HepG2 (cell line): ENCODE results near the gene PODN. TPM values are rescaled to one million over a fixed set of nuclear protein-coding genes. Genes with fewer than 3 reads are reported as not detected.

Source experiments
- ATAC-seq: fragments of 200-7000 bp; cut with Tn5 transposase; 3 replicates; pipeline ENCODE4 v1.9.1; 2020; ENCODE audit warnings: mild to moderate bottlenecking, moderate library complexity
- BruUV-seq: library from RNA; stranded (reverse); fragments of 400-500 nt; replicated peaks from 2 replicates; lab custom pipeline; 2021; lab: Mats Ljungman, UMichigan
- CTCF ChIA-PET: fragments of 300-600 bp; formaldehyde crosslinking; extraction: SDS; loops from one replicate; lab custom pipeline; 2021; ENCODE audit warnings: low total read pairs, inconsistent platforms, low intra/inter-chr PET ratio; lab: Yijun Ruan, JAX
- POLR2A ChIA-PET: fragments of 350-600 bp; sonication (Branson Sonifier 250); formaldehyde crosslinking; loops from one replicate; lab custom pipeline; 2020; ENCODE audit warnings: antibody characterized with exemption, inconsistent platforms; lab: Yijun Ruan, JAX
- DNase-seq: peaks from one replicate; pipeline ENCODE4 v3.0.0-alpha.2; 2015; ENCODE audit warnings: low spot score
- FAIRE-seq: peaks from 3 replicates; lab custom pipeline; 2011; peaks lifted over from hg19 to GRCh38; lab: Jason Lieb, UNC
- H2AFZ ChIP-seq: one replicate; pipeline ENCODE4 v1.6.1; 2011; ENCODE audit warnings: low read length, inconsistent platforms
- H3K27ac ChIP-seq: fragments of 300-600 bp; 3 replicates; pipeline ENCODE4 v1.8.0; 2011; ENCODE audit warnings: mixed run types, mild to moderate bottlenecking, mixed read lengths, low read length, inconsistent platforms; ENCODE audit not compliant: insufficient read depth; ENCODE audit errors: extremely low read length
- H3K27me3 ChIP-seq, 2 experiments: fragments of 200-600 bp in 1 of 2; 2 replicates in 1 of 2; 3 replicates in 1 of 2; pipeline versions ENCODE4 v1.6.0 to v1.8.0; 2011; ENCODE audit warnings: low read length in 2 of 2, mild to moderate bottlenecking in 2 of 2, moderate library complexity in 2 of 2, inconsistent platforms in 1 of 2; ENCODE audit not compliant: insufficient read depth in 2 of 2, control insufficient read depth in 1 of 2
- H3K36me3 ChIP-seq, 2 experiments: fragments of 200-600 bp in 1 of 2; replicated peaks in 1 of 2; 2 replicates in 1 of 2; 3 replicates in 1 of 2; pipeline versions ENCODE4 v1.5.1 to v1.8.0; 2011; ENCODE audit warnings: low read length in 2 of 2, inconsistent platforms in 1 of 2; ENCODE audit not compliant: insufficient read depth in 2 of 2, control insufficient read depth in 1 of 2
- H3K4me1 ChIP-seq: 2 replicates; pipeline ENCODE4 v1.5.1; 2012; ENCODE audit warnings: low read length, inconsistent platforms; ENCODE audit not compliant: insufficient read depth
- H3K4me2 ChIP-seq: 2 replicates; pipeline ENCODE4 v1.6.0; 2011; ENCODE audit warnings: low read depth, low read length, inconsistent platforms
- H3K4me3 ChIP-seq, 3 experiments: fragments of 200-600 bp in 1 of 3; sonication (generic), shearing (Covaris generic) in 1 of 3; replicated peaks in 1 of 3; 2 replicates each; pipeline ENCODE4 v1.5.1; 2011 to 2016; ENCODE audit warnings: low read length in 3 of 3, inconsistent platforms in 2 of 3, low read depth in 2 of 3, mild to moderate bottlenecking in 2 of 3, control low read depth in 1 of 3, mixed read lengths in 1 of 3; ENCODE audit not compliant: insufficient read depth in 1 of 3
- H3K79me2 ChIP-seq: one replicate; pipeline ENCODE4 v1.6.1; 2011; ENCODE audit warnings: low read length, inconsistent platforms; ENCODE audit not compliant: insufficient read depth
- H3K9ac ChIP-seq: 2 replicates; pipeline ENCODE4 v1.6.0; 2011; ENCODE audit warnings: mild to moderate bottlenecking, low read depth, low read length, inconsistent platforms; ENCODE audit not compliant: insufficient read depth
- H3K9me3 ChIP-seq: 2 replicates; pipeline ENCODE4 v1.5.1; 2012; ENCODE audit warnings: mild to moderate bottlenecking, low read length
- H4K20me1 ChIP-seq: 2 replicates; pipeline ENCODE4 v1.6.0; 2011; ENCODE audit warnings: inconsistent platforms, mild to moderate bottlenecking, low read length, moderate library complexity; ENCODE audit not compliant: insufficient read depth
- DNMT1 ChIP-seq: sonication (generic); formaldehyde crosslinking; IDR thresholded peaks from 2 replicates; pipeline ENCODE4 v1.5.1; 2020; ENCODE audit warnings: mild to moderate bottlenecking, missing genetic modification reagents
- DPF2 ChIP-seq: sonication (generic); formaldehyde crosslinking; IDR thresholded peaks from 2 replicates; pipeline ENCODE4 v1.4.0; 2020; ENCODE audit warnings: mild to moderate bottlenecking, low read depth, missing genetic modification reagents, borderline replicate concordance
- FOXP1 ChIP-seq, 2 experiments: fragments of 450-650 bp in 1 of 2; IDR thresholded peaks; 2 replicates each; pipeline ENCODE4 v1.6.1; 2017 to 2018; ENCODE audit warnings: antibody characterized with exemption in 1 of 2
- HCFC1 ChIP-seq: fragments of 150-350 bp; IDR thresholded peaks from 2 replicates; pipeline ENCODE4 v1.6.1; 2014; ENCODE audit warnings: low read depth, low read length
- HOXD1 ChIP-seq: sonication (generic); formaldehyde crosslinking; IDR thresholded peaks from 2 replicates; pipeline ENCODE4 v1.5.0; 2020; ENCODE audit warnings: missing genetic modification reagents
- JUN ChIP-seq: sonication (generic); formaldehyde crosslinking; IDR thresholded peaks from 2 replicates; pipeline ENCODE4 v1.4.0; 2020; ENCODE audit warnings: mild to moderate bottlenecking, missing genetic modification reagents
- MED1 ChIP-seq: sonication (generic); formaldehyde crosslinking; IDR thresholded peaks from 2 replicates; pipeline ENCODE4 v1.4.0; 2020; ENCODE audit warnings: missing genetic modification reagents
- MLLT10 ChIP-seq: sonication (generic); formaldehyde crosslinking; IDR thresholded peaks from 2 replicates; pipeline ENCODE4 v1.4.0; 2020; ENCODE audit warnings: missing genetic modification reagents
- NAIF1 ChIP-seq: sonication (generic); formaldehyde crosslinking; IDR thresholded peaks from 2 replicates; pipeline ENCODE4 v1.5.0; 2020; ENCODE audit warnings: mild to moderate bottlenecking, missing genetic modification reagents, borderline replicate concordance
- SMARCE1 ChIP-seq: fragments of 450-650 bp; IDR thresholded peaks from 2 replicates; pipeline ENCODE4 v1.6.1; 2017; ENCODE audit warnings: borderline replicate concordance
- TCF7L2 ChIP-seq: IDR thresholded peaks from 2 replicates; pipeline ENCODE4 v1.6.1; 2011; ENCODE audit warnings: mild to moderate bottlenecking, low read depth, low read length, moderate library complexity
- TMF1 ChIP-seq: sonication (generic); formaldehyde crosslinking; IDR thresholded peaks from 2 replicates; pipeline ENCODE4 v1.8.1; 2022; ENCODE audit warnings: low read depth, missing genetic modification reagents
- ZBTB42 ChIP-seq: sonication (generic); formaldehyde crosslinking; IDR thresholded peaks from 2 replicates; pipeline ENCODE4 v1.5.0; 2020; ENCODE audit warnings: mild to moderate bottlenecking, missing genetic modification reagents
- ZNF10 ChIP-seq: sonication (generic); formaldehyde crosslinking; IDR thresholded peaks from 2 replicates; pipeline ENCODE4 v1.4.0; 2020; ENCODE audit warnings: mild to moderate bottlenecking, low read depth, missing genetic modification reagents, borderline replicate concordance
- ZNF773 ChIP-seq: sonication (generic); formaldehyde crosslinking; IDR thresholded peaks from 2 replicates; pipeline ENCODE4 v1.4.0; 2020; ENCODE audit warnings: missing genetic modification reagents, borderline replicate concordance
- whole genome bisulfite sequencing: methylation state at CpG from one replicate; pipeline ENCODE4 v1.1.6; 2017; ENCODE audit warnings: low lambda C conversion rate; 5-methylcytosine and 5-hydroxymethylcytosine counted together
- in situ Hi-C: cut with HindIII; loops from 2 replicates; pipeline ENCODE4 v1.10.0; 2017; ENCODE audit warnings: low pct_unique_long_range_greater_than_20kb; ENCODE audit not compliant: extremely low pct_ligation_motif_present
- intact Hi-C: fragments of 100-400 bp; cut with micrococcal nuclease; formaldehyde crosslinking; loops from one replicate; pipeline ENCODE4 v1.10.0; 2022; ENCODE audit not compliant: unreplicated experiment
- polyA plus RNA-seq, 8 experiments: library from polyadenylated mRNA; depleted of rRNA in 3 of 8; stranded (reverse) in 7 of 8; unstranded in 1 of 8; fragments of >200 nt; fragmentation: Illumina TruSeq in 4 of 8; extraction: Trizol in 4 of 8; gene quantifications; 2 replicates each; pipeline versions ENCODE4 v1.2.1 to v1.2.3, GENCODE V29; 2011 to 2016; ENCODE audit warnings: low read depth in 4 of 8, missing spikeins in 1 of 8, mixed read lengths in 1 of 8; ENCODE audit not compliant: insufficient read depth in 1 of 8
- total RNA-seq, 5 experiments: library from RNA; depleted of rRNA; stranded (reverse); fragments of >200 nt; fragmentation: Illumina TruSeq; extraction: Trizol; gene quantifications; 2 replicates each; pipeline ENCODE4 v1.2.3, GENCODE V29; 2016; ENCODE audit warnings: low read depth in 1 of 5
- TF ChIP-seq, protein P1 (sequence below): sonication (generic); formaldehyde crosslinking; IDR thresholded peaks from 2 replicates; pipeline ENCODE4 v1.4.0; 2020; ENCODE audit warnings: missing genetic modification reagents, mild to moderate bottlenecking, borderline replicate concordance
- TF ChIP-seq, protein P2 (sequence below): sonication (generic); formaldehyde crosslinking; IDR thresholded peaks from 2 replicates; pipeline ENCODE4 v1.4.0; 2020; ENCODE audit warnings: missing genetic modification reagents
- TF ChIP-seq, protein P3 (sequence below): sonication (generic); formaldehyde crosslinking; conservative IDR thresholded peaks from 2 replicates; pipeline ENCODE4 v1.4.0; 2020; ENCODE audit warnings: missing genetic modification reagents
- TF ChIP-seq, protein P4 (sequence below): sonication (generic); formaldehyde crosslinking; IDR thresholded peaks from 2 replicates; pipeline ENCODE4 v1.4.0; 2020; ENCODE audit warnings: missing genetic modification reagents
- TF ChIP-seq, protein P5 (sequence below): sonication (generic); formaldehyde crosslinking; IDR thresholded peaks from 2 replicates; pipeline ENCODE4 v1.5.0; 2020; ENCODE audit warnings: missing genetic modification reagents

The PODN gene
- total and polyA plus RNA-seq, 2 of the 13 experiments (the other 11 are each of a cell fraction or from before 2014, with no cell fraction given) = 0.13 TPM; not detected in 1

DNA sequence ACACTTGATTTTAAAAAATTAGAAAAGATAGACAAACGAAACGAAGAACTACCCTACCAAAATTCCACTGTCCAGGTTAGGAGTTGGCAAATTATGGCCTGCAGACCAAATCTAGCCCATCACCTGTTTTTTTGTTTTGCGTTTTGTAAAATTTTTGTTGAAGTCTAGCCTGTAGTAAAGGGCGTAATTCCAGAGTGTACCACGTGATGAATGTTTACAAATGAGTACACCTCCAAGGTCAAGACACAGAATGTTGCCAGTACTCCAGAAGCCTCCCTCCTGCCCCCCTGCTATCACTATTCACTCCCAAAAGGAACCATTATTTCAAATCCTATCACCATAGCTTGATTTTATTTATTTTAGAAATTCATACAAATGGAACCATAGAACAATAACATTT lies 17.1 kb upstream of the PODN start:
- CTCF ChIA-PET = no interaction called here
- H3K9ac ChIP-seq = no peak overlapping the region
- TF ChIP-seq DPF2 (CRISPR knock-in tag) = no peak
- TF ChIP-seq, protein P1, sequence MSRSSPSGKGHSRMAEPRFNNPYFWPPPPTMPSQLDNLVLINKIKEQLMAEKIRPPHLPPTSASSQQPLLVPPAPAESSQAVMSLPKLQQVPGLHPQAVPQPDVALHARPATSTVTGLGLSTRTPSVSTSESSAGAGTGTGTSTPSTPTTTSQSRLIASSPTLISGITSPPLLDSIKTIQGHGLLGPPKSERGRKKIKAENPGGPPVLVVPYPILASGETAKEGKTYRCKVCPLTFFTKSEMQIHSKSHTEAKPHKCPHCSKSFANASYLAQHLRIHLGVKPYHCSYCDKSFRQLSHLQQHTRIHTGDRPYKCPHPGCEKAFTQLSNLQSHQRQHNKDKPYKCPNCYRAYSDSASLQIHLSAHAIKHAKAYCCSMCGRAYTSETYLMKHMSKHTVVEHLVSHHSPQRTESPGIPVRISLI = no peak
- TF ChIP-seq HCFC1 = no peak
- no peak for TF ChIP-seq ZNF773 (CRISPR knock-in tag)
- no peak for TF ChIP-seq MLLT10 (CRISPR knock-in tag)
- TF ChIP-seq NAIF1 (CRISPR knock-in tag) = no peak
- no peak for TF ChIP-seq MED1 (CRISPR knock-in tag)
- TF ChIP-seq, protein P2, sequence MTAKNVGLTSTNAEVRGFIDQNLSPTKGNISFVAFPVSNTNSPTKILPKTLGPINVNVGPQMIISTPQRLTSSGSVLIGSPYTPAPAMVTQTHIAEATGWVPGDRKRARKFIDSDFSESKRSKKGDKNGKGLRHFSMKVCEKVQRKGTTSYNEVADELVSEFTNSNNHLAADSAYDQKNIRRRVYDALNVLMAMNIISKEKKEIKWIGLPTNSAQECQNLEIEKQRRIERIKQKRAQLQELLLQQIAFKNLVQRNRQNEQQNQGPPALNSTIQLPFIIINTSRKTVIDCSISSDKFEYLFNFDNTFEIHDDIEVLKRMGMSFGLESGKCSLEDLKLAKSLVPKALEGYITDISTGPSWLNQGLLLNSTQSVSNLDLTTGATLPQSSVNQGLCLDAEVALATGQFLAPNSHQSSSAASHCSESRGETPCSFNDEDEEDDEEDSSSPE (CRISPR knock-in tag) = no peak
- TF ChIP-seq, protein P3, sequence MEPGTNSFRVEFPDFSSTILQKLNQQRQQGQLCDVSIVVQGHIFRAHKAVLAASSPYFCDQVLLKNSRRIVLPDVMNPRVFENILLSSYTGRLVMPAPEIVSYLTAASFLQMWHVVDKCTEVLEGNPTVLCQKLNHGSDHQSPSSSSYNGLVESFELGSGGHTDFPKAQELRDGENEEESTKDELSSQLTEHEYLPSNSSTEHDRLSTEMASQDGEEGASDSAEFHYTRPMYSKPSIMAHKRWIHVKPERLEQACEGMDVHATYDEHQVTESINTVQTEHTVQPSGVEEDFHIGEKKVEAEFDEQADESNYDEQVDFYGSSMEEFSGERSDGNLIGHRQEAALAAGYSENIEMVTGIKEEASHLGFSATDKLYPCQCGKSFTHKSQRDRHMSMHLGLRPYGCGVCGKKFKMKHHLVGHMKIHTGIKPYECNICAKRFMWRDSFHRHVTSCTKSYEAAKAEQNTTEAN (CRISPR knock-in tag) = no peak
- TF ChIP-seq, protein P4, sequence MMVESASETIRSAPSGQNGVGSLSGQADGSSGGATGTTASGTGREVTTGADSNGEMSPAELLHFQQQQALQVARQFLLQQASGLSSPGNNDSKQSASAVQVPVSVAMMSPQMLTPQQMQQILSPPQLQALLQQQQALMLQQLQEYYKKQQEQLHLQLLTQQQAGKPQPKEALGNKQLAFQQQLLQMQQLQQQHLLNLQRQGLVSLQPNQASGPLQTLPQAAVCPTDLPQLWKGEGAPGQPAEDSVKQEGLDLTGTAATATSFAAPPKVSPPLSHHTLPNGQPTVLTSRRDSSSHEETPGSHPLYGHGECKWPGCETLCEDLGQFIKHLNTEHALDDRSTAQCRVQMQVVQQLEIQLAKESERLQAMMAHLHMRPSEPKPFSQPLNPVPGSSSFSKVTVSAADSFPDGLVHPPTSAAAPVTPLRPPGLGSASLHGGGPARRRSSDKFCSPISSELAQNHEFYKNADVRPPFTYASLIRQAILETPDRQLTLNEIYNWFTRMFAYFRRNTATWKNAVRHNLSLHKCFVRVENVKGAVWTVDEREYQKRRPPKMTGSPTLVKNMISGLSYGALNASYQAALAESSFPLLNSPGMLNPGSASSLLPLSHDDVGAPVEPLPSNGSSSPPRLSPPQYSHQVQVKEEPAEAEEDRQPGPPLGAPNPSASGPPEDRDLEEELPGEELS = no peak
- TF ChIP-seq HOXD1 (CRISPR knock-in tag) = no peak
- TF ChIP-seq, protein P5, sequence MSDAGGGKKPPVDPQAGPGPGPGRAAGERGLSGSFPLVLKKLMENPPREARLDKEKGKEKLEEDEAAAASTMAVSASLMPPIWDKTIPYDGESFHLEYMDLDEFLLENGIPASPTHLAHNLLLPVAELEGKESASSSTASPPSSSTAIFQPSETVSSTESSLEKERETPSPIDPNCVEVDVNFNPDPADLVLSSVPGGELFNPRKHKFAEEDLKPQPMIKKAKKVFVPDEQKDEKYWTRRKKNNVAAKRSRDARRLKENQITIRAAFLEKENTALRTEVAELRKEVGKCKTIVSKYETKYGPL (CRISPR knock-in tag) = no peak
- TF ChIP-seq ZBTB42 = no peak
- no peak for TF ChIP-seq JUN (CRISPR knock-in tag)
- TF ChIP-seq DNMT1 (CRISPR knock-in tag) = no peak
- TF ChIP-seq FOXP1 (IDR thresholded peaks at IDR 0.05) = no peak
- TF ChIP-seq FOXP1 (CRISPR knock-in tag; IDR thresholded peaks at IDR 0.05) = no peak
- no peak for TF ChIP-seq TCF7L2
- no peak for TF ChIP-seq ZNF10
- TF ChIP-seq TMF1 (CRISPR knock-in tag) = no peak
- no peak for TF ChIP-seq SMARCE1
- no peak overlapping the region for H3K27ac ChIP-seq
- POLR2A ChIA-PET = no interaction called here
- H3K36me3 ChIP-seq = peaks cover 12 to 36% of the 10 kb centered on the region in 2 experiments
- no peak for FAIRE-seq
- H3K4me1 ChIP-seq = peaks cover 15% of the 10 kb centered on the region
- no peaks in the 10 kb centered on the region for H3K9me3 ChIP-seq
- no peak for DNase-seq
- intact Hi-C loops = no loop called here
- 96% methylated on average over 5 of the region's 5 CpGs for WGBS
- BruUV-seq = no TSS peak
- ATAC-seq = no peak
- no peaks in the 10 kb centered on the region for H4K20me1 ChIP-seq
- in situ Hi-C loops = no loop called here
- H2AFZ ChIP-seq = no peak overlapping the region
- no peaks in the 10 kb centered on the region for H3K79me2 ChIP-seq
- H3K27me3 ChIP-seq = no peaks in the 10 kb centered on the region
- H3K4me2 ChIP-seq = no peak overlapping the region
- no peak overlapping the region for H3K4me3 ChIP-seq
